Measurements from ENCODE around the gene DUSP12. TPM values are rescaled to one million over a fixed set of nuclear protein-coding genes. Genes with fewer than 3 reads are reported as not detected.

DUSP12 gene
- polyA plus RNA-seq, 2 of the 4 experiments (the other 2 are of a cell fraction): 47.3 to 96.3 TPM

DNA sequence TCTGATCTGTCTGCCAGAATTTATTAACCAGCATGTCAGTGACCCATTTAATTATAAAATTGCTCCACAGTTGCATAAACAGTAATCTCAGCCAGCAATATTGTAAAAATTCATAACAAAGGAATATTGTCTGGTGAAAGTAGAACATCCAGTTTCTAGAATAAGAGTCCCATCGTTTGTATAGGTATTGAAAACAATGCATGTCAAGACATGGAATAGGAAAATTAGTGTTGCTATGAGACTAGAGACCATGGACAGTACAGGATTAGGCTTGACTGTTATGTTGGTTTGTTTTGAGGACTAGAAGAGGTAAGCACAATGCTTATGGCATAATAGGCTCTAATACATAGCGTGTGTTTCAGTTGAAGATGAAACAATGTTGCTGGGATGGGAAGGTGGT, 53.6 kb downstream of the DUSP12 start:
- POLR2A ChIA-PET: no interaction called here
- Histone ChIP-seq H3K4me3 (no peak overlapping the region), H3K4me2 (no peak overlapping the region), H3K4me1 (no peaks in the 10 kb centered on the region), H3K27ac (no peak overlapping the region), H3K9me3 (no peaks in the 10 kb centered on the region)
- CTCF ChIA-PET: interaction anchor here (0.7 to 3.2 kb wide), 4 partner anchors 102 to 316 kb away, joined by 3 to 14 read pairs (median 4); no protein-coding TSS in a partner anchor
- ATAC-seq (no peak), FAIRE-seq (no peak), DNase-seq (ENCODE audit: low read depth in 1 of 2, low spot score in 1 of 2) (no peak)
- WGBS (ENCODE audit: missing lambda C conversion rate): 87% methylated on average over 2 of the region's 2 CpGs
- TF ChIP-seq ZNF302 (CRISPR knock-in tag; IDR thresholded peaks at IDR 0.05): no peak
- TF ChIP-seq JUN (IDR thresholded peaks at IDR 0.05): no peak
- no peak for TF ChIP-seq GATA3 (IDR thresholded peaks at IDR 0.05; ENCODE audit: borderline replicate concordance)
- TF ChIP-seq EHF (CRISPR knock-in tag; IDR thresholded peaks at IDR 0.05): no peak
- TF ChIP-seq RNF2 (IDR thresholded peaks at IDR 0.05; ENCODE audit: borderline replicate concordance, low read depth): no peak
- no peak for TF ChIP-seq ZC3H11A (IDR thresholded peaks at IDR 0.05)
- TF ChIP-seq, protein P1, sequence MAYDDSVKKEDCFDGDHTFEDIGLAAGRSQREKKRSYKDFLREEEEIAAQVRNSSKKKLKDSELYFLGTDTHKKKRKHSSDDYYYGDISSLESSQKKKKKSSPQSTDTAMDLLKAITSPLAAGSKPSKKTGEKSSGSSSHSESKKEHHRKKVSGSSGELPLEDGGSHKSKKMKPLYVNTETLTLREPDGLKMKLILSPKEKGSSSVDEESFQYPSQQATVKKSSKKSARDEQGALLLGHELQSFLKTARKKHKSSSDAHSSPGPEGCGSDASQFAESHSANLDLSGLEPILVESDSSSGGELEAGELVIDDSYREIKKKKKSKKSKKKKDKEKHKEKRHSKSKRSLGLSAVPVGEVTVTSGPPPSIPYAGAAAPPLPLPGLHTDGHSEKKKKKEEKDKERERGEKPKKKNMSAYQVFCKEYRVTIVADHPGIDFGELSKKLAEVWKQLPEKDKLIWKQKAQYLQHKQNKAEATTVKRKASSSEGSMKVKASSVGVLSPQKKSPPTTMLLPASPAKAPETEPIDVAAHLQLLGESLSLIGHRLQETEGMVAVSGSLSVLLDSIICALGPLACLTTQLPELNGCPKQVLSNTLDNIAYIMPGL (CRISPR knock-in tag; IDR thresholded peaks at IDR 0.05; ENCODE audit: borderline replicate concordance): no peak

DNA sequence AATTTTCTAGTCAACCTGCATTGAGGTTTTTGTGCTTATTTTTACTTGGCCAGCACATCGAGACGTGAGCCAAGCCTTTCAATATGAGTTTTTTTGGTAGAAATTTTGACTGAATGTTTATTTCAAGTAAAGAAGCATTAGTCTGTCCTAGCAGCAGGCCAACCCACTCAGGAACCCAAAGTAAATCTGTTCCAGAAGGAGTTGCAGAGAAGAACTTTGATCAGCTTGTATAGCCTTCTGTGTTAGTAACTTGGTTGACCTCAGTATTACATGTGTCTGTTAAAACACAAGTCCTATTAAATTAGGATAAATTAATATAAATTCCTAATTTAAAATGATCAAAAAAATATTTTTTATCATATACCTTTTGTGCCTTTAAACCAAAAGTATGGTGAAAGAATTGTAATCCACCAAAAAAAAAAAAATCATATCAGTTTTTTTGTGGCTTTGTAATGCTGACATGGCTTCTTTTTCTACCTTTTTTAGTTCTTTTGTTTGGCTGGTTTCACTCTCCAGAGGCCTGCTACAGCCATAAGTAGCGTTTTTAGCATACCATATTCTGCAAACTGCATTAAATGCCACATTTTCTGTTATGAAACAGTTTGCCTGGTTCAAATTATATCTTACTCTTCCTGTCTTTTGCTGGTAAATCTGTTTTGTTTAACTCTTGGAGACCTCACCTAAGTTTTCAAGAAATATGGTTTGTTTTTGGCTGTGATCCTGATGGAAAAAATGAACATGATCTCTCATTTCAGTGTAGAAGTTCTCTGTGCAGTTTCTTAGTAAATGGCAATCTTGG, 56.0 kb downstream of the DUSP12 start:
- H3K27ac ChIP-seq: no peak overlapping the region
- no peak overlapping the region for H3K4me2 ChIP-seq
- FAIRE-seq (no peak), DNase-seq (ENCODE audit: low read depth in 1 of 2, low spot score in 1 of 2) (no peak), ATAC-seq (no peak)
- TF ChIP-seq MAFK (IDR thresholded peaks at IDR 0.05; ENCODE audit: partially characterized antibody): peak; percentile 52
- no peak for TF ChIP-seq ZFP36 (IDR thresholded peaks at IDR 0.05; ENCODE audit: borderline replicate concordance, partially characterized antibody)
- CTCF ChIA-PET: no interaction called here
- H3K9me3 ChIP-seq: peaks cover 3% of the 10 kb centered on the region; the same call in 1 of the 3 replicates
- POLR2A ChIA-PET: no interaction called here
- no peak overlapping the region for H3K4me3 ChIP-seq
- WGBS (ENCODE audit: missing lambda C conversion rate): 91% methylated on average over 3 of the region's 3 CpGs
- H3K4me1 ChIP-seq: no peaks in the 10 kb centered on the region

Small RNA genes lying within 50 kb of the gene (small RNA-seq; reads per million reads assigned to genes)
- gene RN7SL466P: 0 reads per million in 6 experiments

Other genes with a start within 250 kb of the DUSP12 start
- gene FCGR2A, start 244.3 kb upstream of the DUSP12 start, polyA plus RNA-seq (2011; rRNA removed): 0.12 and 0.13 TPM in 2 replicates
- gene FCGR2A, start 244.3 kb upstream of the DUSP12 start, polyA plus RNA-seq (2017; fragmentation: RNase III; extraction: RNeasy Plus Mini Kit Qiagen cat#74134 plus additional on column Dnase treatment): not detected in 3 replicates
- gene HSPA6, start 225.2 kb upstream of the DUSP12 start, polyA plus RNA-seq (2011; rRNA removed): 0.22 and 0.58 TPM in 2 replicates
- gene HSPA6, start 225.2 kb upstream of the DUSP12 start, polyA plus RNA-seq (2017; fragmentation: RNase III; extraction: RNeasy Plus Mini Kit Qiagen cat#74134 plus additional on column Dnase treatment): 0.26 to 0.50 TPM (median 0.50 TPM) in 3 replicates
- not detected in 2 replicates for gene FCGR3A, start 200.0 kb upstream of the DUSP12 start, polyA plus RNA-seq (2011; rRNA removed)
- gene FCGR3A, start 200.0 kb upstream of the DUSP12 start, polyA plus RNA-seq (2017; fragmentation: RNase III; extraction: RNeasy Plus Mini Kit Qiagen cat#74134 plus additional on column Dnase treatment): not detected in 3 replicates
- not detected in 2 replicates for gene FCGR3B, start 118.6 kb upstream of the DUSP12 start, polyA plus RNA-seq (2011; rRNA removed)
- not detected in 3 replicates for gene FCGR3B, start 118.6 kb upstream of the DUSP12 start, polyA plus RNA-seq (2017; fragmentation: RNase III; extraction: RNeasy Plus Mini Kit Qiagen cat#74134 plus additional on column Dnase treatment)
- not detected in 2 replicates for gene FCGR2B, start 86.6 kb upstream of the DUSP12 start, polyA plus RNA-seq (2011; rRNA removed)
- not detected in 3 replicates for gene FCGR2B, start 86.6 kb upstream of the DUSP12 start, polyA plus RNA-seq (2017; fragmentation: RNase III; extraction: RNeasy Plus Mini Kit Qiagen cat#74134 plus additional on column Dnase treatment)
- gene FCRLA, start 42.6 kb upstream of the DUSP12 start, polyA plus RNA-seq (2011; rRNA removed): 0.07 and 0.10 TPM in 2 replicates
- gene FCRLA, start 42.6 kb upstream of the DUSP12 start, polyA plus RNA-seq (2017; fragmentation: RNase III; extraction: RNeasy Plus Mini Kit Qiagen cat#74134 plus additional on column Dnase treatment): not detected in 3 replicates
- 0.69 and 0.75 TPM in 2 replicates for gene FCRLB, start 28.2 kb upstream of the DUSP12 start, polyA plus RNA-seq (2011; rRNA removed)
- 0.48 to 0.62 TPM (median 0.54 TPM) in 3 replicates for gene FCRLB, start 28.2 kb upstream of the DUSP12 start, polyA plus RNA-seq (2017; fragmentation: RNase III; extraction: RNeasy Plus Mini Kit Qiagen cat#74134 plus additional on column Dnase treatment)
- 26.8 and 28.0 TPM in 2 replicates for gene ATF6, start 16.5 kb downstream of the DUSP12 start, polyA plus RNA-seq (2011; rRNA removed)
- gene ATF6, start 16.5 kb downstream of the DUSP12 start, polyA plus RNA-seq (2017; fragmentation: RNase III; extraction: RNeasy Plus Mini Kit Qiagen cat#74134 plus additional on column Dnase treatment): 8.6 to 9.2 TPM (median 9.0 TPM) in 3 replicates